Daoy (cell line): ENCODE results near the gene RPL29. TPM values are rescaled to one million over a fixed set of nuclear protein-coding genes. Genes with fewer than 3 reads are reported as not detected.
A peak's percentile ranks its signal among the peaks of the same experiment; 100 is the strongest.
"Not testable (repeated sequence)": the region's sequence is repeated elsewhere in the genome, so short reads cannot be mapped to it uniquely, and the experiment has no call there.

ENCODE experiments used
- DNase-seq: peaks from one replicate; pipeline ENCODE4 v3.0.0-alpha.2; 2015; ENCODE audit warnings: low read depth
- total RNA-seq: library from RNA; depleted of rRNA; stranded (reverse); fragments of >200 nt; shearing (Covaris generic); gene quantifications from 2 replicates; pipeline ENCODE4 v1.2.3, GENCODE V29; 2014

Gene RPL29
- total RNA-seq, 1 experiment from 2014 or later = 1,191 TPM

DNA sequence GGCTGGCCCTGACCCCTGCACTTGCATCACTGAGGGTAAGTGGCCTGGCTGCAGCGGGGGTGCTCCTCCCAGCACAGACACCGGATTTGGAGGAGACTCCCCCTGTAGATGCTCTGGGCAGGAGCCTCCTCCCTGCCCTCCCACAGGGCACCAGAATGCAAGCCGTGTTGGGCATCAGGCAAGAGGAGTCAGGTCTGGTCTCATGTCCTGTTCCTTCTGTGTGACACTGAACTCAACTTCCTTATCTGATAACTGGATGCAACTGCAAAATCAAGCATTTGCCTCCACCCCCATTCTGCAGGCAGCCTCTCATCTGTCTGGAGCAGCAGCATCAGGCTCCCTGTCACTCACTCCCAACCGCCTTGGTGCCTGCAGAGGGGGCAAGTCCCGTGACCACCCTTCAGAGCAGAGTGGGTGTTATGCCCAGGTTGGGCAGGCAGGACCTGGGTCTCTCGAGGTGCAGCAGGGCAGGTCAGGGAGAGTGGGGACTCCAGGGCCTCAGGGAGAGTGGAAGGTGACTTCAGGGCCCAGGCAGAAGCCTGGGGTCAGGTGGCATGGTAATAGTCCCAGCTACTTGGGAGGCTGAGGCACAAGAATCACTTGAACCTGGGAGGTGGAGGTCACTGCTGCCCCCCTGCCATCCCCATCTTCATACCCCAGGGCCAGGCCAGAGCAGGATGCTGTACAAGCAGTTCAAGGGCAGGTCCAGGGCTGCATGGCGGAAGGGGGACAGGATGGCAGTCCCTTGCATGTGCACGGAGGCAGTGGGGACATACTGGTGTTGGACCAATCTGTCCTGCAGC, 10.5 kb upstream of the RPL29 start:
- no peak for DNase-seq

DNA sequence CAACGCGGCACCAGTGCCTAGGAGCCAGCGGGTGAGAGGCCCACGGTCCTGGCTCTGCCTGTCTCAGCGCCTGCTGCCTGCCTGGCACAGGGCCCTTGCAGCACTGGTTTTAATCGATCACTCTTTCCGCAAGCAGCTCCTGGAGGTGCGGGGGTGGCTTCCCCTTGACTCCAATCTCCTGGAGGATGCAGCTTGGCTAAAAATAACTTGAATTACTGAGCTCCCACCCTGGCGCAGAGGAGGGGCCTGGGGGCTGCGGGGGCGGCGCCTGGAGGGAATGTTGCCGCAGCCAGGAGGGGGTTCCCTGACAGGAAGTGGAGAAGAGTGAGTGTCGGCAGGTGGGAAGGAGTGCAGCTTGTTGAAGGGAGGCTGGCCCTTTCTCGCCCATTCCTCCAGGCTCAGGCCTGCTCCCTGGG, 9.9 kb upstream of the RPL29 start:
- peak; percentile 69 for DNase-seq

DNA sequence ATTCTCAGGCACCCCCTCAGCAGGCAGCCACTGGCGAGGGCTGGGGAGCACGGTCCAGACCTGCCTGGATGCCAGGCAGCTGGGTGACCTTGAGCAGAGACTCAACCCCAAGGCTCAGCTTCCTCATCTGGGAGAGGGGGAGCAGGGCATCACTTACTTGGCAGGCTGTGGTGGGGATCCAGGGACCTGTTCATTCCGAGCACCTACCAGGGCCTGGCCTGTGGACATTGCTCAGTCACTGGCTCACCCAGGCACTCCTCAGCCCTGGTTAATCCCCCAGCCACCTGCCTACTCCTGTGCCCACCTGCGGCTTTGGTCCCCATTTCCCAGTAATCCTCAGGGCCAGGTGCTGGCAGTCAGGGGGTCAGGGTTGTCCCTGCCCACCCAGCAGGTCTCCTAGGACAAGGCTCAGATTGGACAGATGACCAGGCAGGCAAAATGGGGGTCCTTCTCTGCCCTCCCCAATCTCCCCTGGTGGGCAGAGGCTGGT, 9.3 kb upstream of the RPL29 start:
- DNase-seq = no peak

DNA sequence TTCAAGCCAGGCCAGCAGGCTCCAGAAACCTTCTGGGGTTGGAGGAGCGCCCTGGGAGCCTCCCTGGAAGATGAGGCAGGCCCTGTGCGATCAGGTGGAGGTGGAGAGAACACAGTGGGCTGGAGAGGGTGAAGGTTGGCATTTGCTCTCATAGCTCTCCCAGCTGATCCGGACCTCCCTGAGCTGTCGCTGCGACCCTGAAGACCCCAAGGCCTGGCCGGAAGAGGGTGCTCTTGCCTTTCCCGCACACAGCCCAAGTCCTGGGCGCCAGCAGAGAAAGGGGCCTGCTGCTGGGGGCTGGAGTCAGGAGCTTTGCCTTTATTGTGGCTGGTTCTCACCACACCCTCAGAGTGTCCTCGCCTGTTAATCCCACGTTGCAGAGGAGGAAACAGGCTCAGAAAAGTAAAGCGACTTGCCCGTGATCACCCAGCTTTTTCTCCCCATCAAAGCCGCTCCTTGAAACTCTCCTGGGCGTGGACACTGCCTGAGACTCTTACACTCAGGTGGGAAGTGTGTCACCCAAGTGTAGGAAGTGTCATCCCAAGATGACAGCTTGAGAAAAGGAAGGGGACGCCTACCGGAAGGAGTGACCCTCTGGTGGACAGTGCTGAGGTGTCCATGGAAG, 8.6 kb upstream of the RPL29 start:
- peak; percentile 65 for DNase-seq

DNA sequence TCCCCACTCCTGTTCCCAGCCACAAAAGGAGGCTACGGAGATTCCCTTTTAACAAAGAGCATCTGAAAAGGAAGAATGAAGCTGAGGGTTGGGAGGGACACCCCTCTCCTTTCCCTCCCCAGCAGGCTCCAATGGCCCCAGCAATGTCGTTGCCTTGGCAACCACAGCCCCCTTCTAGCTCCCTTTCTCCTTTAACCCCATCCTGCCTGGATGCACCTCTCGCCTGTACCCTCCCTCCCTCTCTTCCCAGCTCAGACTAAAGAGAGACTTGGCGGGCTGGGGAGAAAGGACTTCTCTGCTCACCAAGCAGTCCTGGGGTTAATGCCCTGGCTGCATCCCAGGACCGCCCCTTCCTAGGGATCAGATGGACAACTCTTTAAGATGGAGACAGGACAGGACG, 7.1 kb upstream of the RPL29 start:
- no peak for DNase-seq

DNA sequence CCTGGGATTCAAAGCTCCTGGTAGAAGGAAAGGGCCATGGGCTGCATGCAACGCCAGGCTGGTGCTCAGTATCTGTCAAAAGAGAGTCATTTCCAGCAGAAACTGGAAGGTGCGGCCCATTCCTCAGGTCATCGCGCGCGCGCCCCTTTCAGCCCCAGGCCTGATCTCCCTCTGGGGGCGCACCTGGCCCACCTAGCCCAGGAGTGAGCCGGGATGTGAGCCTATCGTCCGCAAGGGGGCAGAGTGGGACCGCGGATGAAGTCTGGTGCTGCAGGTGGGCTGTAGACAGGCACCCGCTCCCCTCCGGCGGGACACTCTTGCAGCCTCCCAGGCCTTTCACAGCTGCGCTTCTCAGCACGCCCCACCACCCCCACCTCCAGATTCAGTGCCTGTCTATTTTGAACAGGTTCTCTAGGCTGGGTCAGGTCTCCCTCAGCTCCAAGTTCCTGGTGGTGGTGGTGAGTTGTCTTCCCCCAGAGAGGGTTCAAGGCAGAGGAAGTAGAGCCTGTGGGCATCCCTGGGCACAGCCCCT, 5.8 kb upstream of the RPL29 start:
- peak; percentile 80 for DNase-seq

DNA sequence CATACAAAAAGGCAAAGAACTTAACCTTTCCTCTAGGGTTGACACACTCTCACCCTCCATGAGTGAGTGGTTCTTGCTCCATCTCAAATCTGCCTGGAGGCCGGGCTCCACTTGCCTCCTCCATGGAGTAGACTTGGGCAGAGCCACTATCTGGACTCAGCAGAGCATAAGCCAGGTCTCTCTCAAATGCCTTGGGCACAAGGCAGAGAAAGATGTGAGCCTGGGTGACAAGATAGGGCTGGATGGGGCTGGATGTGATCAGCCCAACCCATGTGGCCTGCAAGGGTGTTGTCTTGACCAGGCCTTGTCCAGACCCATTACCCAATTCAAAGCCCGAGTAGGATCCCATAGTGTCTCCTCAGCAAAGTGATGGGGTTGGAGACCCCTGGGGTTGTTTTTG, 4.2 kb upstream of the RPL29 start:
- no peak for DNase-seq

DNA sequence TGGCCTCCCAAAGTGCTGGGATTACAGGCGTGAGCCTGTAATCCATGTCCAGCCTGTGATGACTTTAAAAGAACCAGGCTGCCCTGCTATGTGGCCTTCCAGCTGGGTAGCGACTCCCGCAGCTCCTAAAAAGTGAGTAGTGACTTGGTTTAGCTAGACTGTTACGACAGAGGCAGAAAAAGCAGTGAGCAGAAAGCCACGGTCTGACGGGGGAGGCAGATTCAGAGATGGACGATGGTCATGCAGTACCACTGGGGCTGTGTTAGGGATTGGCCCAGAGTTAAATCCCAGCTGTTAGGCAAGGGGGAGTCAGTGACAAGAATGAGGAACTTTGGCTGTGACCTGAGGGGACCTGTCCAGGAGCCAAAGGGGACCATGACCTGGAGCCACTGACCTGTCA, 3.1 kb upstream of the RPL29 start:
- DNase-seq = no peak

DNA sequence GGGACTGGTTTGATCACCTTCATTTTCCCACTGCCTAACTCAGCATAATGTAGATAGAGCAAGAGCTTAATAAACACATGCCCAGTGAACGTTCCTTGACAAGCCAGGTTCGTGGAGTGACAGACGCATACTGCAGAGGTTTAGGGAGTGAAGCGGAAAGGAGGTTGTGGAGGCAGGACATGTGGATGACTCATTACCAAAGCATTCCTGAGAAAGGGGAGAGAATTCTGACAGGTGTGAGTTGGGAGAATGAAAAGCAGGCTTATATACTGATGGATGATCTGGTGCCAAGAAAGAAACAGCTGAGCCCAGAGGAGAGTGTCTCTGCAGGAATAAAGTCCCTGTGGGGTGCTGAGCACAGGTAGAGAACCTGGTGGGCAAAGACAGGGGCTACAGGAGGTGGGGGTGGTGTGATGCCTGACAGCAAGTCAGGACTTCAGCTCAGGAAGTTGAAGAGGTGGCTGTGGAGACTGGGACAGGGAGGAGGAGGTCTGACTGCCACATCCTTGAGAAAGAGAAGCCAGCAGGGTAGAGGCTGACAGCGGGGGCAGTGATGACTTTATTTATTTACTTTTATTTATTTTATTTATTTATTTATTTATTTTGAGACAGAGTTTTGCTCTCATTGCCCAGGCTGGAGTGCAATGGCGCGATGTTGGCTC, 2.4 kb upstream of the RPL29 start:
- peak; percentile 51 for DNase-seq

DNA sequence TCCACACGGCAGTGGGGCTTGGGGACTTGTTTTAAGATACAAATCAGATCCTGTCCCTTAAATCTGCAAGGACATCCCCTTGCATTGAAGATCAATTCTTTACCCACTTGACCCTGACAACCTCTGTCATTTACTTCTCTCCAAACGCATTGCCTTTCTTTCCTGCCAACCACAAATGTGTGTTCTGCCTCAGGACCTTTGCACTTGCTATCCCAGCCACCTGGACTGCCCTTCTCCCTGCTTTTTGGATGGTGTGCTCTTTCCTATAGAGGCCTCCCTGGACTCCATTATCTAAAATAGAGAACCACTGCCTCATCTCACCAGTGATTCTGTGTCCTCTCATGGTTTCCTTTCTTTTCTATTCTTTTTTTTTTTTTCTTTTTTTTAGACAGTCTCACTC, 1.5 kb upstream of the RPL29 start:
- no peak for DNase-seq

DNA sequence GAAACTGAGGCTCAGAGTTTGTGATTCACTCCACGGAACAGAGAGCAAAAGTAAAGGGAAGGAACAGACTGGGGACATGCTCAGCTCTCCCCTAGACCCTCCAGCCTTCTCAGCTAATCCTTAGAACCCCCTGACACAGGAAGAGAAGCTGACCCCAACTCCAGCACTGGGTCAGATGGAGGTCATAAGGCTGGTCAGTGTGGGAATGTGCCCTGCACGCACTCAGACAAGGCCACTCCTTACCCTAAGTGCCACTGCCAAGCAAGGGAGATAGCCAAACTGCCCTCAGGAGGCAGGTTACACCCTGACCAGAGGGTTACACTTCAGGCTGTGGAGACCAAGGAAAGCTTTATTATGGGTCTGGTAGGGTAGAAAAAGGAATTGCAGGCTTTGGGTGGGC, 1.2 kb downstream of the RPL29 start:
- no peak for DNase-seq

DNA sequence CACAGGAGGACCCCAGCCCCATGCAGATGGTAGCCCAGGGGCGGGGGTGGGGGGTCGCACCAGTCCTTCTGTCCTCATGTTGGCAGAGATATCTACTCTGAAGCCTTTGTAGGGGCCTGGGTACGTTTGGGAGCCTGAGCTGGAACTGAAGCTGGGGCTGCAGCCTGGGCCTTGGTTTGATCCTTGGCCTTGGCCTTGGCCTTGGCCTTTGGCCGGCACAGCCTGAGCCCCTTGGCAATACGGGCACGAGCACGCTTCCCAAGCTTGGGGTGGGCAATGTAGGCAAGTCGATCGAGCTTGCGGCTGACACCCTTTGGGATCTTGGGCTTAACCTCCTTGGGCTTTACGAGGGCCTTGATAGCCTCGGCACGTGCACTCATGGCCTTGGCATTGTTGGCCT, 2.0 kb downstream of the RPL29 start:
- DNase-seq = not testable (repeated sequence)

DNA sequence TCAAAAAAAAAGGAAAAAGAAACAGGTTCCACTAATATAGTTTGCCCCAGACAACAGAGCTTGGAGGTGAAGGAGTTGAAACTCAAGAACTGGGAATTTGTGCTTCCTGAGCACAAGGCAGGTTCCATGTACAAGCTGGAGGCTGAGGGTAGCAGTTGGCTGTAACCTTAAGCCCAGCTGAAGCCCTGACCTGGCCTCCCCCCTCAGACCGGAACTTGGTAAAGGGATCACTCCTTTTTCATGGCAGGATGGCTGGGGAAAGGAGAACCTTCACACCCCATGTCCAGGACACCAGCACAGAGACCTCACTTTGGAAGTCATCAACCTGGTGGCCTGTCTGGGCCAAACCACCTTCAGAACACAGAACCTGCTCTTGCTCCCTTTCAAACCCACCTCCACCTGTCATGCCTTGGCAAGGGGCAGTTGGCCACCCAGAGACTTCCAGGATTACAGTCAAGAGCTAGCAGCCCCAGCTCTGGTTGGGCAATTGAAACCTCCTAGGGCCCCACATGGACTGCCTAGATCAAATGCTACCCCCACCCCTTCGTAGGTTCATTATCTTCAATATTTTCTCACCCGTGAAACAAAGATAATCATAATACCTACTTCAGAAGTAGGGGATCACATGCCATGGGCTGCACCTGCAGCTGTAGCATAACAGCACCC, 3.5 kb downstream of the RPL29 start:
- no peak for DNase-seq

DNA sequence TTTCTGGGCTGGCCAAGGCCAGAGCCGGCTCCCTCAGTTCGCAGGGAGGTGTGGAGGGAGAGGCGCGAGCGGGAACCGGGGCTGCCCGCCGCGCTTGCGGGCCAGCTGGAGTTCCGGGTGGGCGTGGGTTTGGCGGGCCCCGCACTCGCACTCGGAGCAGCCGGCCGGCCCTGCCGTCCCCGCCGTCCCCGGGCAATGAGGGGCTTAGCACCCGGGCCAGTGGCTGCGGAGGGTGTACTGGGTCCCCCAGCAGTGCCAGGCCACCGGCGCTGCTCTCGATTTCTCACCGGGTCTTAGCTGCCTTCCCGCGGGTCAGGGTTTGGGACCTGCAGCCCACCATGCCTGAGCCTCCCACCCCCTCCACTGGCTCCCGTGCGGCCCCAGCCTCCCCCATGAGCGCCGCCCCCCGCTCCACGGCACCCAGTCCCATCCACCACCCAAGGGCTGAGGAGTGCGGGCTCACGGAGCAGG, 5.2 kb downstream of the RPL29 start:
- DNase-seq = not testable (repeated sequence)

DNA sequence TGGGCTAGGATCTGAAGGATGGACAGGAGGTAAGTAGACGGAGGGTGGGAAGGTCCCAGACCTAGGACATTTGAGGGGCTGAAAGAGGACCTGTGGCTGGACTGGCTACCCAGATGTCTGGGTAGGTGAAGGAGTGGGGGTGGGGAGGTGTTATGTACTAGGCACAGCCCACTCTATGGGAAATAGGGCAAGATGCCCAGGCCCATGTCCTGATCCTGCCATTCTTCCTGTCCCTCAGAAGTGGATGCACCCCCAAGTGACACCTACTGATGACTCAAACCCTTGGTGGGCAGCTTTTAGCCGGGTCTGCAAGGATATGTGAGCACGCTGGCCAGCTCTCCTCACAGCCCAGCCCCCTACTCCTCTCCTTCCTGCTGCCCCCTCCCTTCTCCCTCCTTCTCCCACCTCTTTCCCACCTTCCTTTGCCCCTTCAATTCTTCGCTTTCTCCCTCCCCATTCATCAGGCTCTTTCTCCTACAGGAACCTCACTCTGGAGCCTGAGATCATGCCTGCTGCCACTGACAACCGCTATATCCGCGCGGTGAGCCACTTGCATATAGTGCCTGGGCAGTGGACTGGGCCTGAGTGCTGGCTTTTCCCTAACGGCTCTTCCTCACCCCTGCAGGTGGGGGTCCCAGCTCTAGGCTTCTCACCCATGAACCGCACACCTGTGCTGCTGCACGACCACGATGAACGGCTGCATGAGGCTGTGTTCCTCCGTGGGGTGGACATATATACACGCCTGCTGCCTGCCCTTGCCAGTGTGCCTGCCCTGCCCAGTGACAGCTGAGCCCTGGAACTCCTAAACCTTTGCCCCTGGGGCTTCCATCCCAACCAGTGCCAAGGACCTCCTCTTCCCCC, 7.2 kb downstream of the RPL29 start:
- DNase-seq = no peak

DNA sequence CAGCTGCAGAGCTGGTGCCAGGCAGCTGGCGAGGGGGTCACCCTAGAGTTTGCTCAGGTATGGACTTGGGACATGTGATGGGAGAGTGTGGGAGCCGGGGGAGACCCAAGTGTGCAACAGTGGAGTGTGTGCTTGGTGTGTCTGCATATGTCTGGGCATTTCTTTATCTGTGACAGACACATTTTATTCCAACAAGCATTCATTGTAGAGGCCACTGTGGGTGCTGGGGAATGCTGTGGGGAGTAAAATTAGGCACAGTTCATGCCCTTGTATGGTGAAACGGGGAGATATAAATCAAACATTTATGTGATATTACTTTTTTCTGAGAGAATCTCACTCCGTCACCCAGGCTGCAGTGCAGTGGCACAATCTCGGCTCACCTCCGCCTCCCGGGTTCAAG, 8.1 kb downstream of the RPL29 start:
- DNase-seq = no peak

DNA sequence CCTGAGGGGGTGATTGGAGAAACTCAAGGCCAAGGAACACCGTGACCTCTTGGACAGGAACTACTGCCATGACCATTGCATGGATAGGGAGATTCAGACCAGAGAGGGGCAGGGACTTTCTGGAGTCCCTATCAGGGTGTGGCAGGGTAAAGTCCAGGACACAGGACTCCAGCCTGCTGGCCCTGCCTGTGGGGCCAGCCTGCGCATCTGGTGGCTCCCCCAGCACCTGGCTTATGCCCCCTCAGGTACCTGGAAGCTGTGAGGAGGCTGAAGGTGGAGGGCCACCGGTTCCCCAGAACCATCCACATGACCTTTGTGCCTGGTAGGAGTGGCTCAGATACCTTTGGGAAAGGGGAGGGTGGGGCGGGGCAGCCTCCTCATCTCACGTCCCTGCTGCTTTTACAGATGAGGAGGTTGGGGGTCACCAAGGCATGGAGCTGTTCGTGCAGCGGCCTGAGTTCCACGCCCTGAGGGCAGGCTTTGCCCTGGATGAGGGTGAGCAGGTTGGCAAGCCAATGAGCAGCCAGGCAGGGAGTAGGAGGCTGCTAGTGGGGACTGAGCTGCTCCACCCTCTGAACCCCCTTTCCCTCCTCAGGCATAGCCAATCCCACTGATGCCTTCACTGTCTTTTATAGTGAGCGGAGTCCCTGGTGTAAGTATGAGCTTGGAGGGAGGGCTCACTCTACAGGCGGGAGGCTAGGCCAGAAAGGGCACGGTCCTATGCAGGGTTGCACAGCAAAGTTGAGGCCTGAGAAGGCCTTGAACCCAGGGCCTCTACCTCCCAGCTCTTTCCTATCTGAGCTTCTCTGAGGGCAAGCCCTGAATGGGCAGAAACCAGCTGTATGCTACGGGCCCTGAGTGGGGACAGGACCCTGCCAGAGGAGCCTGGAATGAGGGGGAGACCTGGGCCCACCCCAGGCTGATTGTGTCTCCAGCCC, 9.4 kb downstream of the RPL29 start:
- DNase-seq = no peak

DNA sequence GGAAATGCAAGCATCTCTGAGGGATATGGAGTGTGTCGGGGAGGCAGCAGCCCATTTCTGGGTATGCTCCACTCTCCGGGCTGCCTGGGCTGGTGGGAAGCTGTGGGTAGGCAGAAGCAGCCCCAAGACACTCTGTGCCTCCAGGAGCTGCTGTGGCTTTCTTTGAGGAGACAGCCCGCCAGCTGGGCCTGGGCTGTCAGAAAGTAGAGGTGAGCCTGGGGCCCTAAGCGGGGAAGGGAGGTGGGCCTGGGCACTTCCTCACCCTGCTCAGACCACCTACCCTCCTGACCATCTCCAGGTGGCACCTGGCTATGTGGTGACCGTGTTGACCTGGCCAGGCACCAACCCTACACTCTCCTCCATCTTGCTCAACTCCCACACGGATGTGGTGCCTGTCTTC, 10.6 kb downstream of the RPL29 start:
- no peak for DNase-seq

DNA sequence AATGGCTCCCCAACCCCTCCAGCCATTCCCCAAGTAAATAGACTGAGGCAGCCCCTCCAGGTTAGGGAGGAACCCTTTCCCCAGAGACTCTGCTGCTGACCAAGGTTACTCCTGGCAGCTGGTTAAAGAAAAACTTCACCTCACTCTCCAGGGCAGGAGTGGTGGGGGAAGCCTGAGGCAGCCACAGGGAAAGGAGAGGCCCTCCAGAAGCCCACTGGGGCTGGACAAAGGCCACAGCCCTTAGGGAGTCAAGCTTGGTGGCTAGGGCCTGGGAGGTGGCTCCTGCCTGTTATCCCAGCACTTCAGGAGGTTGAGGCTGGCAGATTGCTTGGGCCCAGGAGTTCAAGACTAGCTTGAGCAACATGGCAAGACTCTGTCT, 11.4 kb downstream of the RPL29 start:
- no peak for DNase-seq
